HS-27A (cell line): Measurements from ENCODE around the gene IVL.

Experiments used
- DNase-seq: peaks from one replicate; pipeline ENCODE4 v3.0.0-alpha.2; 2012; ENCODE audit warnings: low read depth, missing footprints

The IVL gene

GRCh38 chr1:152907686-152908601 is at the start of gene IVL:
Gene IVL, plus strand, starts transcription at chr1:152908546. Its CDS starts 1,252 bp downstream, at chr1:152909798.
- no peak for DNase-seq

- no peak for DNase-seq
Observed at GRCh38 chr1:152859696-152860095, 48.6 kb upstream of the IVL start, which contains the start of gene LCE7A. Gene LCE7A, plus strand, starts transcription at chr1:152859996. Its CDS starts 702 bp downstream, at chr1:152860698.

- DNase-seq: no peak
Observed at GRCh38 chr1:152860129-152860528, 48.2 kb upstream of the IVL start.

- DNase-seq: no peak
Observed at GRCh38 chr1:152861374-152861773, 47.0 kb upstream of the IVL start.

- no peak for DNase-seq
Observed at GRCh38 chr1:152864443-152864842, 43.9 kb upstream of the IVL start.

- no peak for DNase-seq
Observed at GRCh38 chr1:152866321-152866720, 42.0 kb upstream of the IVL start.

- DNase-seq: no peak
Observed at GRCh38 chr1:152869808-152870419, 38.4 kb upstream of the IVL start.

- no peak for DNase-seq
Observed at GRCh38 chr1:152870831-152871730, 37.3 kb upstream of the IVL start.

- DNase-seq: no peak
Observed at GRCh38 chr1:152871731-152872126, 36.6 kb upstream of the IVL start.

- DNase-seq: no peak
Observed at GRCh38 chr1:152873495-152873894, 34.9 kb upstream of the IVL start.

GRCh38 chr1:152876827-152877226 is 31.5 kb upstream of the IVL start:
- no peak for DNase-seq

GRCh38 chr1:152878042-152878441 is 30.3 kb upstream of the IVL start, which contains the start of gene SMCP:
Gene SMCP, plus strand, starts transcription at chr1:152878322. Its CDS starts 6,101 bp downstream, at chr1:152884423.
- DNase-seq: no peak

GRCh38 chr1:152879559-152880198 is 28.7 kb upstream of the IVL start:
- DNase-seq: no peak

GRCh38 chr1:152880316-152880715 is 28.0 kb upstream of the IVL start:
- DNase-seq: no peak

- no peak for DNase-seq
Observed at GRCh38 chr1:152880907-152881306, 27.4 kb upstream of the IVL start.

GRCh38 chr1:152884085-152884484 is 24.3 kb upstream of the IVL start:
- DNase-seq: no peak

GRCh38 chr1:152884506-152884905 is 23.8 kb upstream of the IVL start:
- DNase-seq: no peak

- DNase-seq: peak; percentile 73
Observed at GRCh38 chr1:152884966-152885624, 23.3 kb upstream of the IVL start.

GRCh38 chr1:152886085-152886484 is 22.3 kb upstream of the IVL start:
- DNase-seq: no peak

GRCh38 chr1:152886758-152887409 is 21.5 kb upstream of the IVL start:
- DNase-seq: no peak

- DNase-seq: no peak
Observed at GRCh38 chr1:152888126-152888525, 20.2 kb upstream of the IVL start.
